Right kidney (tissue), 9 donors: ENCODE data around the gene RBAK.
"Not testable (repeated sequence)": the region's sequence is repeated elsewhere in the genome, so short reads cannot be mapped to it uniquely, and the experiment has no call there.

Experiments
- DNase-seq: peaks from one replicate; pipeline ENCODE4 v3.0.0-alpha.2; 2016
- long read RNA-seq, 8 donors: transcript quantifications; one replicate each; lab custom pipeline, GENCODE V29; 2026

RBAK gene
- long read RNA-seq, donor 1, full-length matches to known transcripts, result 3 of 3 reads
- long read RNA-seq, donor 1, partial matches to known transcripts, result 0 of 3 reads
- long read RNA-seq, donor 1, other reads (novel, unspliced or antisense), result 0 of 3 reads
- long read RNA-seq, donor 2, full-length matches to known transcripts, result 2 of 2 reads
- long read RNA-seq, donor 2, partial matches to known transcripts, result 0 of 2 reads
- long read RNA-seq, donor 2, other reads (novel, unspliced or antisense), result 0 of 2 reads
- long read RNA-seq, donor 3, full-length matches to known transcripts, result 1 of 1 reads
- long read RNA-seq, donor 3, partial matches to known transcripts, result 0 of 1 reads
- long read RNA-seq, donor 3, other reads (novel, unspliced or antisense), result 0 of 1 reads
- long read RNA-seq, donor 4, full-length matches to known transcripts, result 5 of 5 reads
- long read RNA-seq, donor 4, partial matches to known transcripts, result 0 of 5 reads
- long read RNA-seq, donor 4, other reads (novel, unspliced or antisense), result 0 of 5 reads
- long read RNA-seq, donor 5, full-length matches to known transcripts, result 3 of 3 reads
- long read RNA-seq, donor 5, partial matches to known transcripts, result 0 of 3 reads
- long read RNA-seq, donor 5, other reads (novel, unspliced or antisense), result 0 of 3 reads
- long read RNA-seq, donor 6, full-length matches to known transcripts, result 3 of 3 reads
- long read RNA-seq, donor 6, partial matches to known transcripts, result 0 of 3 reads
- long read RNA-seq, donor 6, other reads (novel, unspliced or antisense), result 0 of 3 reads
- long read RNA-seq, donor 7, full-length matches to known transcripts, result 4 of 4 reads
- long read RNA-seq, donor 7, partial matches to known transcripts, result 0 of 4 reads
- long read RNA-seq, donor 7, other reads (novel, unspliced or antisense), result 0 of 4 reads
- long read RNA-seq, donor 8, full-length matches to known transcripts, result 1 of 1 reads
- long read RNA-seq, donor 8, partial matches to known transcripts, result 0 of 1 reads
- long read RNA-seq, donor 8, other reads (novel, unspliced or antisense), result 0 of 1 reads

- DNase-seq, result peak; percentile 90
Observed at GRCh38 chr7:5045558-5046396, at the start of gene RBAK. Gene RBAK, plus strand, starts transcription at chr7:5045860. Its CDS starts 2,217 bp downstream, at chr7:5048077.

- no peak for DNase-seq
Observed at GRCh38 chr7:4996696-4997222, 48.9 kb upstream of the RBAK start.

- no peak for DNase-seq
Observed at GRCh38 chr7:4998244-4998643, 47.4 kb upstream of the RBAK start.

GRCh38 chr7:4998910-4999309 is 46.8 kb upstream of the RBAK start:
- DNase-seq, result no peak

- DNase-seq, result no peak
Observed at GRCh38 chr7:4999369-4999950, 46.2 kb upstream of the RBAK start.

- no peak for DNase-seq
Observed at GRCh38 chr7:5001003-5001402, 44.7 kb upstream of the RBAK start.

GRCh38 chr7:5001911-5002310 is 43.7 kb upstream of the RBAK start:
- no peak for DNase-seq

GRCh38 chr7:5005066-5005465 is 40.6 kb upstream of the RBAK start:
- no peak for DNase-seq

- no peak for DNase-seq
Observed at GRCh38 chr7:5012985-5013384, 32.7 kb upstream of the RBAK start.

GRCh38 chr7:5015936-5016335 is 29.7 kb upstream of the RBAK start:
- DNase-seq, result not testable (repeated sequence)

GRCh38 chr7:5017626-5018025 is 28.0 kb upstream of the RBAK start:
- not testable (repeated sequence) for DNase-seq

GRCh38 chr7:5020098-5020497 is 25.6 kb upstream of the RBAK start:
- no peak for DNase-seq

- not testable (repeated sequence) for DNase-seq
Observed at GRCh38 chr7:5020976-5021550, 24.6 kb upstream of the RBAK start.

GRCh38 chr7:5023626-5024025 is 22.0 kb upstream of the RBAK start:
- DNase-seq, result not testable (repeated sequence)

GRCh38 chr7:5027796-5028410 is 17.8 kb upstream of the RBAK start:
- DNase-seq, result not testable (repeated sequence)

- DNase-seq, result not testable (repeated sequence)
Observed at GRCh38 chr7:5033186-5033585, 12.5 kb upstream of the RBAK start.

- no peak for DNase-seq
Observed at GRCh38 chr7:5035276-5035675, 10.4 kb upstream of the RBAK start.

GRCh38 chr7:5036446-5036845 is 9.2 kb upstream of the RBAK start:
- DNase-seq, result no peak

GRCh38 chr7:5041047-5041446 is 4.6 kb upstream of the RBAK start:
- no peak for DNase-seq

GRCh38 chr7:5043661-5044060 is 2.0 kb upstream of the RBAK start:
- DNase-seq, result no peak

- DNase-seq, result not testable (repeated sequence)
Observed at GRCh38 chr7:5046397-5046732, 705 bp downstream of the RBAK start.
